Endothelial cell (in vitro differentiated cells): ENCODE results near the gene SYT6. TPM values are rescaled to one million over a fixed set of nuclear protein-coding genes. Genes with fewer than 3 reads are reported as not detected.

Experiments used
- DNase-seq: peaks from one replicate; pipeline ENCODE4 v3.0.0; 2021; ENCODE audit warnings: low spot score
- H3K27ac Mint-ChIP-seq: one replicate; pipeline ENCODE4 v1.8.0; 2021; ENCODE audit warnings: mixed read lengths, inconsistent platforms; ENCODE audit not compliant: unreplicated experiment
- H3K27me3 Mint-ChIP-seq: one replicate; pipeline ENCODE4 v1.8.0; 2021; ENCODE audit warnings: mild to moderate bottlenecking, moderate library complexity, mixed read lengths, inconsistent platforms; ENCODE audit not compliant: unreplicated experiment
- H3K36me3 Mint-ChIP-seq: one replicate; pipeline ENCODE4 v1.8.0; 2021; ENCODE audit warnings: mild to moderate bottlenecking, low read depth, mixed read lengths, inconsistent platforms; ENCODE audit not compliant: unreplicated experiment
- H3K4me1 Mint-ChIP-seq: one replicate; pipeline ENCODE4 v1.8.0; 2021; ENCODE audit warnings: mild to moderate bottlenecking, mixed read lengths, inconsistent platforms; ENCODE audit not compliant: unreplicated experiment
- H3K4me3 Mint-ChIP-seq: one replicate; pipeline ENCODE4 v1.8.0; 2021; ENCODE audit warnings: mild to moderate bottlenecking, mixed read lengths, inconsistent platforms; ENCODE audit not compliant: unreplicated experiment
- H3K9me3 Mint-ChIP-seq: one replicate; pipeline ENCODE4 v1.8.0; 2021; ENCODE audit warnings: mixed read lengths, inconsistent platforms; ENCODE audit not compliant: unreplicated experiment
- total RNA-seq: library from RNA; stranded (reverse); fragmentation: NEBNext Ultra II Directional; extraction: Animal tissue kit (Norgen Biotek cat#: 25700); gene quantifications from one replicate; pipeline ENCODE4 v1.2.1, GENCODE V29; 2021; ENCODE audit not compliant: unreplicated experiment
- TF ChIP-seq, protein P1 (sequence below): fragments of 200-600 bp; sonication (generic); IDR thresholded peaks from one replicate; pipeline ENCODE4 v1.5.0; 2021; ENCODE audit warnings: antibody characterized with exemption; ENCODE audit not compliant: unreplicated experiment

Gene SYT6
- total RNA-seq, 1 donor from 2014 or later, result 2.1 TPM

DNA sequence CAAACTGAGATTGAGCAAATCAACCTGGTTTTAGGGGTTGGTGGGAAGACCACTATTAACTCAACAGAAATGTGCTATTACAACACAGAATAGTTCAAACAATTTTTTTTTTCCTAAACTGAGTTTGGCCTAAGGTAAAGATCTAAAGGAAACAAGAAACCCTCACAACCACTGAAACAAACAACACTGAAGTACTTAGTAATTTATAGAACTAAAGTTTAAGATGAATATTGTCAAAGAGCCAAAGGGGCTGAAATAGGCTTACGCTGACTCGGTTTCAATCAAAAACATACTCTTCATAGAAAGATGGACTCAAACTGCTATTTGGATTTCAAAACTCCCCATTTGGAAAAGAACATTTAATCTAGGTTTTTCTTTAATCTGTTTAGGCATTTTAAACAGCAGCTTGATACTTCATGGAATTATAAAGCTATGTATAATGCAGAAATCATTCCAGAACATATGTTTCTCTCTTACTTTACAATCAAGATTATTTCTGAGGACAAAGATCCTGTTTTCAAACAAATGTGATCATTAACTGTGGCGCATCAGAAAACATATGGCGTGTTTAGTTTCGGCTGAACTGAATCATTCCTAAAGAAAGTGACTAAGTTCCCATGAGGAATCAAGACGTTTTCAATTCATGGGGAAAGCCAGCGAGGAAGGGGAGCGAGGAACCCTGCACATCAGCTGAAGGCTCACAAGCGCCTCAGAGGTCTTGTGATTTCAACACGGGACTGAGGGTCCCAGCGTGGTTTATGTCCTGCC, 62.7 kb downstream of the SYT6 start:
- no peak for DNase-seq
- no peak overlapping the region for H3K27ac Mint-ChIP-seq
- H3K4me3 Mint-ChIP-seq, result no peak overlapping the region
- H3K27me3 Mint-ChIP-seq, result peaks cover 2% of the 10 kb centered on the region
- TF ChIP-seq, protein P1, sequence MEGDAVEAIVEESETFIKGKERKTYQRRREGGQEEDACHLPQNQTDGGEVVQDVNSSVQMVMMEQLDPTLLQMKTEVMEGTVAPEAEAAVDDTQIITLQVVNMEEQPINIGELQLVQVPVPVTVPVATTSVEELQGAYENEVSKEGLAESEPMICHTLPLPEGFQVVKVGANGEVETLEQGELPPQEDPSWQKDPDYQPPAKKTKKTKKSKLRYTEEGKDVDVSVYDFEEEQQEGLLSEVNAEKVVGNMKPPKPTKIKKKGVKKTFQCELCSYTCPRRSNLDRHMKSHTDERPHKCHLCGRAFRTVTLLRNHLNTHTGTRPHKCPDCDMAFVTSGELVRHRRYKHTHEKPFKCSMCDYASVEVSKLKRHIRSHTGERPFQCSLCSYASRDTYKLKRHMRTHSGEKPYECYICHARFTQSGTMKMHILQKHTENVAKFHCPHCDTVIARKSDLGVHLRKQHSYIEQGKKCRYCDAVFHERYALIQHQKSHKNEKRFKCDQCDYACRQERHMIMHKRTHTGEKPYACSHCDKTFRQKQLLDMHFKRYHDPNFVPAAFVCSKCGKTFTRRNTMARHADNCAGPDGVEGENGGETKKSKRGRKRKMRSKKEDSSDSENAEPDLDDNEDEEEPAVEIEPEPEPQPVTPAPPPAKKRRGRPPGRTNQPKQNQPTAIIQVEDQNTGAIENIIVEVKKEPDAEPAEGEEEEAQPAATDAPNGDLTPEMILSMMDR, result no peak
- no peaks in the 10 kb centered on the region for H3K4me1 Mint-ChIP-seq
- H3K36me3 Mint-ChIP-seq, result peaks cover 3% of the 10 kb centered on the region
- H3K9me3 Mint-ChIP-seq, result no peaks in the 10 kb centered on the region

DNA sequence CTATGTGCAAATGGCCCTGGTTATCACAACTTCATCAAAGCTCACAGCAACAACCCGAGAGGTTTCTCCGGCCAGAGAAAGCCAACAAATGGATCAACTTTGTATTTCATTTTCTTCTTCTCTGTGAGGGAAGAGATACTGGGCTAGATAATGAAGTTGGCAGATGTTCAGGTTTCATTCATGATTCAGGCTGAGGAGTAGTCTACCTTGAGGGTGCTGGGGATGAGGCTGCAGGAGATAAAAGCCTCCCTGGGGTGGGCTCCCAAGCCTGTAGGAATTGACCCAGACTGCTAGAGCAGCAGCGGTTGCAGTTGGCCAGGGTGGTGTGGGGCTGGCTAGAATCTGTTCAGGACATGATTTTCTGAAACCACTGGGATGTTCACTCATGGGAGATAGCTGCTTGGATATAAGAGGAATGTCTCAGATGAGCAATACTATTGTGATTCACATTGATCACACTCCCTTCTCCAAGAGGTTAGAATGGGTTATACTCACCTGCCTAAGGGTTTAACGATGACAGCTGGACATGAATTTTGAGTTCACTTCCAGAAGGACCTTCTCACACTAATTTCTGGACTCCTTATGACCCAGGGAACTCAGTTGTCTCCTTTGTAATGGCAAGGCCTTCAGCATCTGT, 64.0 kb downstream of the SYT6 start:
- TF ChIP-seq, protein P1, result no peak
- no peaks in the 10 kb centered on the region for H3K9me3 Mint-ChIP-seq
- no peak overlapping the region for H3K27ac Mint-ChIP-seq
- H3K4me3 Mint-ChIP-seq, result no peak overlapping the region
- H3K36me3 Mint-ChIP-seq, result peaks cover 3% of the 10 kb centered on the region
- no peaks in the 10 kb centered on the region for H3K4me1 Mint-ChIP-seq
- no peak for DNase-seq
- peaks cover 2% of the 10 kb centered on the region for H3K27me3 Mint-ChIP-seq

DNA sequence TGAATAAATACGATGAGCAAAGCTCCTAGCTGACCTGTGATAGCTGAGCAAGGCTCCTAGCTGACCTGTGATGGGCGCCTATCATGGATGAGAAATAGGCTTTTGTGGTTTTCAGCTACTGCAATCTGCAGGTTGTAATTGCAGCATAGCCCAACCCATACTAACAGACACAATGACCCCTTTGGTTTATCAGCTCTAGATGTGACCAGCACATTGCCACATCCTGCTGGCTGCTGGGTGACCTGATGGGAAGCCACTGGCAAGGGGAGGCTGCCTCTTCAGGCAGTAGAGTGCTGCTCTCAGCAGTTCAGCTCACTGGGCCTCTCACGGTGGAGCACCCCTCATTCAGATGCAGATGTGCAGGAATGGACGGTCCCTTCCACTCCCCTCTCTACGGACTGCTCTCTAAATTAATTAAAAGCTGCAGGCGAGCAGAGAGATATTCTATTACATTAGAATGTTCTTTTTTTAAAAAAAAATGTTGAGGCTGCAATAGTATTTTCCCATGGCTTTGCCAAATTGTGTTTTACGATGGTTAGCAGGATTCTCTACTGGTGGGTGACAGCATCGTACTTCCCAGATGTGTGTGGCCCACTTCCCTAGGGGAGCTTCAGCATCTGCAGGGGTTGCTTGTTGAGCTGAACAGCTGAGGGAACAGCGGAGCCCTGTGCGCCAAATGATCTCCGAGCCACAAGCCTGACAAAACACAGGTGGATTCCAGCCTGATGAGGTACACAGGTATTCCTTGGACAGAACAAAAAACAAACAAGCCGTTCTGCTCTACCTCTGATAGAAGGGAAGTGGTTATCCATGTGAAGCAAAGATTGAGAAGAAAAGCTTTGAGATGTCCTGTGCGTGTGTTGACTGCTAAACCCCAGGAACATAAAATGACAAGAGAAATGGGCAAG, 65.0 kb downstream of the SYT6 start:
- no peak overlapping the region for H3K27ac Mint-ChIP-seq
- peaks cover 2% of the 10 kb centered on the region for H3K27me3 Mint-ChIP-seq
- TF ChIP-seq, protein P1, result no peak
- no peak overlapping the region for H3K4me3 Mint-ChIP-seq
- peaks cover 3% of the 10 kb centered on the region for H3K36me3 Mint-ChIP-seq
- DNase-seq, result no peak
- no peaks in the 10 kb centered on the region for H3K9me3 Mint-ChIP-seq
- no peaks in the 10 kb centered on the region for H3K4me1 Mint-ChIP-seq

DNA sequence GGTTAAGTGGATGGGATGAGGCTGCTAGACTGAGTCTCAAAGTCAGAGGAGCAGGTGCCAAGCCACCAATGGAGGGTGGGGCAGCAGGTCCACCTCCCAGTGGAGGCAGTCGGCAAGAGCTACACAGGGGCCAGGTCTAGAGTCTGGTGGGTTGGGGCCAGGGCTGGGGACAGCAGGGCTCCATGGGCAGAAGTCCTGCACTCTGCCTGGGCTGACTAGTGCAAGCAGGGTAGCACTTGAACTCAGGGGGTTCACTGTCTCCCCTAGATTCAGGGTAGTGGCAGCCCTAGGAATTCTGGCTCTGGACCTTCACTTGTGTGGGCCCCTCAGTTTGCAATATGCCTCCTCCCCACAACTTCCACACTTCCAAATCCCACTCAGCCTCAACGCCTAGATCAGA, 66.2 kb downstream of the SYT6 start:
- Mint-ChIP-seq H3K36me3 (peaks cover 3% of the 10 kb centered on the region), H3K9me3 (no peaks in the 10 kb centered on the region), H3K27me3 (peaks cover 2% of the 10 kb centered on the region), H3K27ac (no peak overlapping the region), H3K4me3 (no peak overlapping the region), H3K4me1 (peaks cover 6% of the 10 kb centered on the region)
- TF ChIP-seq, protein P1, result no peak
- DNase-seq, result no peak
